HG02943 (cell line): ENCODE results near the gene WDR70.
"Not testable (repeated sequence)": the region's sequence is repeated elsewhere in the genome, so short reads cannot be mapped to it uniquely, and the experiment has no call there.

Experiments used
- ATAC-seq: cut with Tn5 transposase; IDR thresholded peaks from one replicate; pipeline ENCODE4 v1.9.1; 2021; ENCODE audit warnings: mild to moderate bottlenecking, low read depth, moderate library complexity; ENCODE audit not compliant: unreplicated experiment

WDR70 gene

DNA sequence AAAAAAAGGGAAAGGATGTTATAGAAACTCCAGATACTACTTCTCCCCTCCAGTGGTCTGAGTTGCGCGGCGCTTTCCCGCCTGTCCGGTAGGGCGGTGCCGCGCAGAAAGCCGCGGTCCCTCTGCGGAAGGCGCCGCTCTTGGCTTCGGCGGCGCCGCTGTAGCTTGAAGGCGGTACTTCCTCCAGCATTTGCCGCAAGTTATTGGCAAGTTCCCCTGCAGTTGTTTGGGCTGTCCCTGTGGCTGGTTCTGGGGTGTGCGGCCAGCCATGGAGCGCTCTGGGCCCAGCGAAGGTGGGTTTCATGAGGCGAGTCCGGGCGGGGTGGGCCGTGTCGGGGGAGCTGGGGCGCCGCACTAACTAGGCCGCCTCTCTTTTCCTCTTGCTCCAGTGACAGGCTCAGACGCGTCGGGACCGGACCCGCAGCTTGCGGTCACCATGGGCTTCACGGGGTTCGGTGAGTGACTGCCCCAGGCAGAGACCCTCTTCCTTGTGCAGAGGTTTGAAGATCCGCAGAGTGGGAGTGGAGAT lies at the start of gene WDR70:
TSS of gene WDR70 (plus strand) at position 219 of the 529 bp plus-strand sequence. CDS start at position 269, 50 bp downstream.
- ATAC-seq = peak; percentile 98

DNA sequence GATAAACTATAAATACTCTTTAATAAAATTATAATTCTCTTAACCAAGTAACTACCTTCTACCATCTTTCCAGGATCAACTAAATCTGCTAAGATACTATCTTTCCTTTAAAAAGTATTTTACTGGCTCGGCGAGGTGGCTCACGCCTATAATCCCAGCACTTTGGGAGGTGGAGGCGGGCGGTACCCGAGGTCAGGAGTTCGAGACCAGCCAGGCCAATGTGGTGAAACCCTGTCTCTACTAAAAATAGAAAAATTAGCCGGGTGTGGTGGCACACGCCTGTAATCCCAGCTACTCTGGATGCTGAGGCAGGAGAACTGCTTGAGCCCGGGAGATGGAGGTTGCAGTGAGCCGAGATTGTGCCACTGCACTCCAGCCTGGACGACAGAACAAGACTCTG lies 44.4 kb upstream of the WDR70 start:
- not testable (repeated sequence) for ATAC-seq

DNA sequence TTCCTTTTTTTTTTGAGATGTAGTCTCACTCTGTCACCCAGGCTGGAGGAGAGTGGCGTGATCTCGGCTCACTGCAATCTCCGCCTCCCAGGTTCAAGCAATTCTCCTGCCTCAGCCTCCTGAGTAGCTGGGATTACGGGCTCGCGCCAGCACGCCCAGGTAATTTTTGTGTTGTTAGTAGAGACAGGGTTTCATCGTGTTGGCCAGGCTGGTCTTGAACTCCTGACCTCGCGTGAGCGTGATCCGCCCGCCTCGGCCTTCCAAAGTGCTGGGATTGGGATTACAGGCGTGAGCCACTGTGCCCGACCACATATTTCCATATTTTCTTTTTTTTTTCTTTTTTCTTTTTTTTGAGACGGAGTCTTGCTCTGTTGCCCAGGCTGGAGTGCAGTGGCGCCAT lies 36.4 kb upstream of the WDR70 start:
- ATAC-seq = not testable (repeated sequence)

DNA sequence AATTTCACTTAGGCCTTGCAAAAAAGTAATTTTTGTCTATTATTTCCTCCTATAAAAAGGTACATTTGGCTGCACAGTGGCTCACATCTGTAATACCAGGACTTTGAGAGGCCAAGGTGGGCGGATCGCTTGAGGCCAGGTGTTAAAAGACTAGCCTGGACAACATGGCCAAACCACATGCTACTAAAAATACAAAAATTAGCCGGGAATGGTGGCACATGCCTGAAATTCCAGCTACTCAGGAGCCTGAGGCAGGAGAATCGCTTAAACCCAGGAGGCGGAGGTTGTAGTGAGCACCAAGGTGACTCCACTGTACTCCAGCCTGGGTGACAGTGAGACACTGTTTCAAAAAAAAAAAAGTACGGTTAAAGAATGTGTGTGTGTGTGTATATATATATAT lies 24.0 kb upstream of the WDR70 start:
- ATAC-seq = no peak

DNA sequence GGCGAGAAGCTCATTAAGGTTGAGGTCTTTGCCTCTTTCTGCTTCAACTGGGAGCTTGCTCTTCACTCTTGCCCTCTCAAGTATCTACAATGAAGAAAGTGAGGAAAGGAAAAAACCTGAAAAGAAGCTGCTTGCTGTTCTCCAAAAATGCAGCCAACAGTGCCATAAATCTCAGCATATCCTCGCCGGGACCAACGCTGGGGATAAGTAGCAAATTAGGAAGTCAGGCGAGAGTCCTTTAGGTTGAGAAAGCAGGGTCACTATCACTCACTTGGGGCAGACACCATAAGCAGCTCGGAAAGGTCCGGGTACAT lies 8.6 kb upstream of the WDR70 start:
- peak; percentile 42 for ATAC-seq

DNA sequence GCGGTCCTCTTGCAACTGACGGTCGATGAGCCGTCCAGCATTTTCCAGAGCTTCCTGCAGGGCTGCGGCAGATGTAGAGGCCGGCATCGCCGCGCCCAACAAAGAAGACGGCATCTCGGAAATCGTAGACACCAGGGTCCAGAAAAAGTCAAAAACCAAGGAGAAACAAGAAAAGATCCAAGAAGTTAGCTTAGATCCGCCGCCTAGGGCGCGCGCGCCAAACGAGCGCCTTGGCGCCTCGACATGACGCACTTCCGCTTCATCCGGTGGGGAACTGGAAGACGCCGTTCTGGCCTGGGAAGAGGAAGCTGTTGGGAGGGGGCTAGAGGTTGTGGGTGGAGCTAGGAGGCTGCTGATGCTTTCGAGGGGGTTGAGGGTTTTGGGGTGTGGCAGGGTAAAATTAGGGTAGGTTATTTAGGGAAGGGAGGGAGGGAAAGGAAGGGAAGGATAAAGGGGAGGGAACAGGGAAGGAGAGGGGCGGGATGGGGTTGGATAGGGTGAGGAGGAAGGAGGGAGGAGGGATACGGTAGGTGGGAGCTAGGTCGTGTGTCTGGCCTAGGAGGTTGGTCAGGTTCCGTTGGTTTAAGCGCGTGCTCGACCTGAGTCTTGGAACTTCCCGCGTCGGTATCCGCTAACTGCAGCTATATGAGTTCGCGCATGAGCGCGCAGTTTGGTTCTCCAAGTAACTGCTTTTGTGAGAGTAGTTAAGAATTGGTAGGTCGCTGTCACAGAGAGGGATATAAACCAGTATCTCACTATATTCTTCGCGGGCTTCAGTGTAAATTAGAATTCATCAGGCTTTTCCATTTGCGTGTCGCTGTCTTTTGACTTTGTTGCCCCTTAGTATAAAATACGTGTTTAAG lies 8.0 kb upstream of the WDR70 start, which contains the start of gene NUP155:
TSS of gene NUP155 (minus strand) at position 243 of the 863 bp plus-strand sequence. CDS start at position 114, 129 bp downstream.
- peak; percentile 95 for ATAC-seq

DNA sequence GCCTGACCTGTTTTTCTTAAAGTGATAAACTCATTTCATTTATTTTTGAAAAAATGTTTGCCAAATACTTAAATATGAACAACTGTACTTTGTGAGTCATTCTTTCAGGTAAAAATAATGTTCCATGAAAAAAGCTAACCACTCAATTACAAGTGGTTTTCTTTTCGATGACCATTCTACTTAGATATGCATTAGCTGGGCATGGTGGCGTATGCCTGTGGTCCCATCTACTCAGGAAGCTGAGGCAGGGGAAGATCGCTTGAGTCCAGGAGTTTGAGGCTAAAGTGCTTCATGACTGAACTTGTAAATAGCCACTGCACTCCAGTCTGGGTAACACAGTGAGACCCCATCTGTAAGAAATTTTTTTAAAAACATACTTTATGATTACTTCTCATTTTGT lies 4.0 kb upstream of the WDR70 start:
- no peak for ATAC-seq

DNA sequence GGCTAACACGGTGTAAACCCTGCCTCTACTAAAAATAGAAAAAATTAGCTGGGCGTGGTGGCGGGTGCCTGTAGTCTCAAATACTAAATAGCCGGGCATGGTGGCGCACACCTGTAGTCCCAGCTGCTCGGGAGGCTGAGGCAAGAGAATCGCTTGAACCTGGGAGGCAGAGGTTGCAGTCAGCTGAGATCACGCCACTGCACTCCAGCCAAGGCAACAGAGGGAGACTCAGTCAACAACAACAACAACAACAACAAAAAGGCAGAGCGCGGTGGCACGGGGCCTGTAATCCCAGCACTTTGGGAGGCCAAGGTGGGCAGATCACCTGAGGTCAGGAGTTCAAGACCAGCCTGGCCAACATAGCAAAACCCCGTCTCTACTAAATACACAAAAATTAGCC lies 1.1 kb upstream of the WDR70 start:
- ATAC-seq = not testable (repeated sequence)

DNA sequence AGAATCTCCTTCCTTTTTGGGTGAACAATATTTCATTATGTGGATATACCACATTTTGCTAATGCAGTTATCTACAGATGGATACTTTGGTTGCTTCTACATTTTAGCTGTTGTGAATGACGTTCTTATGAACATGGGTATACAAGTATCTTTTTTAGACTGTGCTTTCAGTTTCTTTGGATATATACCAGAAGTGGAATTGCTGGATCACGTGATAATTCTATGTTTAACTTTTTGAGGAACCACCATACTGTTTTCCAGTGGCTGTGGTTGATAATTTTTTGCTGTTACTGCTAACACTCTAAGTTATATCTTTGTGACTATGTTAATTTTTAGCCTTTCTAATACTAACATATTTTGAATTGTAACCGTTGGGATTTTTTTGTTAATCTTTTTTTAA lies 12.5 kb downstream of the WDR70 start:
- no peak for ATAC-seq

DNA sequence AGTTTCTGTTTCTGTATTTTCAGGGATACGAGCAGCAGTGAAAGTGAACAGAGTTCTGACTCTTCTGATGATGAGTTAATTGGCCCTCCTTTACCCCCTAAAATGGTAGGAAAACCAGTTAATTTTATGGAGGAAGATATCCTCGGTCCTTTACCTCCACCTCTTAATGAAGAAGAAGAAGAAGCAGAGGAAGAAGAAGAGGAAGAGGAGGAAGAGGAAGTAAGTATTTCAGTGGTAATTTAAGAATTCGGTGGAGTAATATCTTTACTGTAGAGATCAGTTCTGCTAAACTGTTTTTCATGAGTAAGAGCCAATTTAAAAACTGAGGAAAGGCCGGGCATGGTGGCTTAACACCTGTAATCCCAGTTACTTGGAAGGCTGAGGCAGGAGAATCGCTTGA lies 17.2 kb downstream of the WDR70 start:
- ATAC-seq = no peak

DNA sequence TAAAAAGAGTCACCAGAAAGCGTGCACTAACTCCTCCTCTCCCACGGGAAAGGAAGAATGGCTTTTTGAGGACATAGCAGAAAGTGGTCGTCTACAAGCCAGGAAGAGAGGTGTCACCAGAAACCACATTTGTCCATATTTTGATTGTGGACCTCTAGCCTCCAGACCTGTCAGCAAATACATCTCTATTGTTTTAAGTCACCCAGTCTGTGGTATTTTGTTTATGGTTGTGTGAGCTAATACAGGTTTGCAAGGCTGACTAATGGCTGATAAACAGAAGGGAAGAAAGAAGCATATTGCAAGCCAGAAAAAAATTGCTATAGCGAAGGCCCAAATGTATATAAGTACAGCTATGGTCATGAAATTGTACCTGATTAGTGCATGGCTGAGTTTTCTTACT lies 21.4 kb downstream of the WDR70 start:
- no peak for ATAC-seq

DNA sequence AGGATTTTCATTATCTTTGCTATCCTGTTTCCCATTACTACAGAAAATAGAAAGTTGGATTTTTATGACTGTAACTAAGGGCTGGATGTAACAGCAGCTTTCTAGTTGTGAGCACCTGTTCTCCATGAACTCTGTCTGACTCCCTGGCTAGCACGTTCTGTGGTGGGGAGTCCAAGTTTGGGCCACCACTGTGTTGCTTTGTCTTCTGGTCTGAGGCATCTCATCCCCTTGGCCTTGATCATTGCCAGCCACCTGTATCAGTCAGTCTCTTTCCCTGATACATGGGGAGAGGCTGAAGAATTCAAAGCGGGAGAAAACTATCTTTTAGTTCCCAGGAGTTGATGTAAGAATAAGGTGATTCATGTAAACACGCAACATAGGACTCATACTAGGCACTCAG lies 33.4 kb downstream of the WDR70 start:
- ATAC-seq = no peak

DNA sequence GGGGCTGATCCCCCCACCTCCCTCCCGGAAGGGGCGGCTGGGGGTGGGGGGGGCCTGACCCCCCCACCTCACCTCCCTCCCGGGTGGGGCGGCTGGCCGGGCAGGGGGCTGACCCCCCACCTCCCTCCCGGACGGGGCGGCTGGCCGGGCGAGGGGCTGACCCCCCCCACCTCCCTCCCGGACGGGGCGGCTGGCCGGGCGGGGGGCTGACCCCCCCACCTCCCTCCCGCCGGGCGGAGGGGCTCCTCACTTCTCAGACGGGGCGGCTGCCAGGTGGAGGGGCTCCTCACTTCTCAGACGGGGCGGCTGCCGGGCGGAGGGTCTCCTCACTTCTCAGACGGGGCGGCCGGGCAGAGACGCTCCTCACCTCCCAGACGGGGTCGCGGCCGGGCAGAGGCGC lies 36.3 kb downstream of the WDR70 start:
- not testable (repeated sequence) for ATAC-seq

DNA sequence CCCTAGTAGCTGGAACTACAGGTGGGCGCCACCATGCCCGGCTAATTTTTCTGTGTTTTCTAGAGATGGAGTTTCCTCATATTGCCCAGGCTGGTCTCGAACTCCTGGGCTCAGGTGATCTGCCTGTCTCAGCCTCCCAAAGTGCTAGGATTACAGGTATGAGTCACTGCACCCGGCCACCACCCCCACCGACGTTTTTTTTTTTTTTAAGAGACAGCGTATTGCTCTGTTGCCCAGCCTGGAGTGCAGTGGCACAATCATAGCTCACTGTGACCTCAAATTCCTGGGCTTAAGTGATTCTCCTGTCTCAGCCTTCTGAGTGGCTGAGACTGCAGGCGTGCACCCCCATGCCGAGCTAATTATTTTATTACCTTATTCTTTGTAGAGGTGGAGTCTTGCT lies 38.2 kb downstream of the WDR70 start:
- ATAC-seq = no peak

DNA sequence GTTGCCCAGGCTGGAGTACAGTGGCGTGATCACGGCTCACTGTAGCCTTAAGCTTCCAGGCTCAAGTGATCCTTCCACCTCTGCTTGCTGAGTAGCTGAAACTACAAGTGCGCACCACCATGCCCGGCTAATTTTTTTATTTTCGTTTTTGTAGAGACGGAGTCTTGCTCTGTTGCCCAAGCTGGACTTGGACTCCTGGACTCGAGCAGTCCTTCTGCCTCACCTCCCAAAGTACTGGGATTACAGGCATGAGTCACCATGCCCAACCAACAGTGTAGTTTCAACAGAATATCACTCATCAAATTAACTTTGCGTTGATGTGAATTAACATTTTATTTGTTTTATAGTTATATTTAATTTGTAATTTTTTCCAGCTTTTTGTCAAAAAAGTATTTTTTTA lies 45.3 kb downstream of the WDR70 start:
- no peak for ATAC-seq

DNA sequence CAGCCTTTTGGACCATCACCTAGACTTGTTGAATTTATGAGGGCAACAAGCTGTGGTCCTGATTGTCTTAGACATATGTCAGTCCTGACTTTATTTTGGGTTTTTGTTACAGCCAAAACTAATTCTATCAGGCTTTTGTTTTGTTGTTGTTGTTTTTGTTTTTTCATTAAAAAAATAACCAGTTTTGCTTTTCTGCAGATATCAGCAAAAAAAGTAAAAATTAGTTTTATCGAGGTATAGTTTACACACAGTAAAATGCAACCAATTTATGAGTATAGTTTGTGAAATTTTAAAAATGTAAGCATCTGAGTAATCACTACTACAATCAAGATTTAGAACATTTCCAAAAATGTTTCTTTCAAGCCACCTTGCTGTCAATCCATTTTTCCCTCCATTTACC lies 48.9 kb downstream of the WDR70 start:
- ATAC-seq = no peak

DNA sequence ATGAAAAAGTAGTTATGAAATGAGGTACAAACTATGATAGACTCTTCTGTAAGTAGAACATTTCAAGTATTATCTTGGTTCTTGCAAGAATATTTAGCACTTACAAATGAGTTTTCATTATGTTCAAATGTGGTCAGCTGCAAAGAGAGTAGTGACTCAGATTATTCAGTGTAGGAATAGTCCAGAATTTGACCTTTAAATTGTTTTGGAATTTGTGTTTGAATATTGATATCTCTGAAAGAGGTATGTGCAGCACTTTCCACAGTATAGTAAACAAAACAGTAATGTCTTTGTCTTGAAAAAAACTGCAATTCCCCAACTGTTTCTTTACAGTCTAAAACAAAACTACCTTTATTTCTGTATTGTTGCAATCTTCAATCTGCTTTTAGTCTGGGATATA lies 56.1 kb downstream of the WDR70 start:
- ATAC-seq = no peak

DNA sequence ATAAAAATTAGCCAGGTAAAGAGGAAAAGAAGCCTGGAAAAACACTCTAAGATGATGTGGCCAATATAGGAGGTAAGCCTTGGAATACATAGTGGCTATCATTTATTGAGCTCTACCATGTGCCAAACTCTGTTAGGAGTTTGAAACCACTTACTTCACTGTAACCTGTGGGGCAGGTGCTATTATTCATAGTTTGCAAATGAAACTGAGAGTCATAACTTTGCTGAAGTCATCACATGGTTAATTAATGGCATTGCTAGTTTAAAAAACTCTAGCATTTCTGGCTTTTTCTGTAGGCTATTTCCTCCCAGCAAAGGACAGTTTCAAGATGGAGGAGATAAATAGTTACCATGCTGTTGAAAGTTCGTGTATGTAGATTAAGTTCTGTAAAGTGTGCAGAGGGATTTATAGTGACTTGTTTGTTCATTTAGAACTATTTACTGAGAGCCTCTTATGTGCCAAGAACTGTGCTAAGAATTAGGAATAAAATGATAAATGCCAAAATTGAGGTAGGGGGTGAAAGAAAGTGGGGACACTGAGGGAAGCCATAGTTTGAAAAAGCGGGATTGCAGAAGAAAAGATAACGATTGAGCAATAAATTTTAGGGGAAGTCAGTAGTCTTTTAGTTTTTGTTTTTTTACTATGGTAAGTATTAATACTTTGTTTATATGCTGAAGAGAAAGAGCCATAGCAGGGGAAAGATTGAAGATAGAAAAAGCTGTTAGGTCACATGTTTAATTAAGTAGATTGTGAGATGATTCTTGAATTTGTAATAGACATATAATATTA lies 57.2 kb downstream of the WDR70 start:
- ATAC-seq = no peak

DNA sequence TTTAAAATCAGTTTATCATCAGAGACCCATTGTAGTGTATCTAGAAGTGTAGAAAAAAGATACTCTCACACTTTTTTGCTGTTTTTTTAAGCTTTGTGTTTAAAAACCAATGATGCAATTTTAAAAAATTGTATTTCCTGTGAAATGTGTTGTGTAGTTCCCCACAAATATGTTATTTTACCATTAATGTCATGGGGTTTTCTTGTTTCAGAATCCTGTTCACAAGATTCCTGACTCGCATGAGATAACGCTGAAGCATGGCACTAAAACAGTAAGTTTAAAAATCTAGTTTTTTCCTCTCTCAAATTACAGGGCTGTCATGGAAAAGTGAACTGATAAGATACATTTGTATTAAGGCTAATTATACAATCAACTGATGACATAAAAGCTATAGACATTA lies 58.6 kb downstream of the WDR70 start:
- ATAC-seq = no peak

DNA sequence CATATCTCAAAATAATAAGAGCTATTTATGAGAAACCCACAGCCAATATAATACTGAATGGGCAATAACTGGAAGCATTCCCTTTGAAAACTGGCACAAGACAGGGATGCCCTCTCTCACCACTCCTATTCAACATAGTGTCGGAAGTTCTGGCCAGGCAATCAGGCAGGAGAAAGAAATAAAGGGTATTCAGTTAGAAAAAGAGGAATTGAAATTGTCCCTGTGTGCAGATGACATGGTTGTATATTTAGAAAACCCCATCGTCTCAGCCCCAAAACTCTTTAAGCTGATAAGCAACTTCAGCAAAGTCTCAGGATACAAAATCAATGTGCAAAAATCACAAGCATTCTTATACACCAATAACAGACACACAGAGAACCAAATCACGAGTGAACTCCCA lies 66.7 kb downstream of the WDR70 start:
- not testable (repeated sequence) for ATAC-seq

DNA sequence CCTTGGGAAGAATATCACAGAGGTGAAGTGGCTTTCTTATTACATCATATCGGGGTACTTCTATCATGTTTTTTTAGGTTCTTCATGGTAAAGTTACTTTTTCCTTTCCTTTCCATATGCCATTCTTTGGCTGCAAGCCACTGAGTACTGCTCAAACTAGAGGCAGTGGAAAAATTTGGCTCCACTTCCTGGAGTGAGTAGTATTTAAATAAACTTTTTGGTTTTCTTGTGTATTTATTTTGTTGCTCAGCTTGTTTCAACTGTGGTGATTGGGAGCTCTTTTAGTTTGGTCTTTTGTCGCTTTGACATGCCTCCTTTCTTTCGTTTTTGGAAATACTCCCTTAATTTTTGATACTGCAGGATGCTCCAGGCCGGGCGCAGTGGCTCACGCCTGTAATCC lies 69.8 kb downstream of the WDR70 start:
- ATAC-seq = no peak
